ENCODE data around the gene TASP1.

- TF ChIP-seq CTCF (IDR thresholded peaks at IDR 0.05; ENCODE audit: insufficient read depth, low read length, poor library complexity, severe bottlenecking) (no peak), EZH2phosphoT487 (conservative IDR thresholded peaks at IDR 0.05; ENCODE audit: low read length) (no peak)
These were observed 114.4 kb downstream of the TASP1 start for GRCh38 chr20:13524339-13524738.
